ENCODE results near the gene EMSY. TPM values are rescaled to one million over a fixed set of nuclear protein-coding genes. Genes with fewer than 3 reads are reported as not detected.

Gene EMSY
- total and polyA plus RNA-seq, 2 of the 8 experiments (the other 6 are each of a cell fraction or from before 2014, with no cell fraction given), result 29.6 to 34.6 TPM

GRCh38 chr11:76453248-76453647, 8.4 kb downstream of the EMSY start:
- DNase-seq (ENCODE audit: low read depth in 1 of 2, low spot score in 2 of 2), result no peak
- Histone ChIP-seq H4K8ac (ENCODE audit: extremely low read depth, insufficient read depth, low read length) (no peak overlapping the region; the same call in 1 of the 2 replicates), H3K36me3 (ENCODE audit: control insufficient read depth in 2 of 4, insufficient read depth in 4 of 4, low read length in 3 of 4) (peaks cover 0 to 27% (median 3%) of the 10 kb centered on the region in 4 experiments; a peak in 3 of 8 replicates), H3K4me2 (ENCODE audit: insufficient read depth in 1 of 2, low read depth in 2 of 2, low read length in 2 of 2) (no peak overlapping the region), H3K4me3 (ENCODE audit: extremely low read depth in 1 of 4, insufficient read depth in 2 of 4, low read depth in 3 of 4, low read length in 4 of 4) (no peak overlapping the region), H3K23ac (ENCODE audit: insufficient read length) (no peak overlapping the region), H3K27ac (ENCODE audit: low read depth, low read length) (peak overlapping the region; percentile 33; the same call in 1 of the 2 replicates), H3K56ac (replicated peaks; ENCODE audit: insufficient read length, low read depth, low read length) (no peak overlapping the region), H2BK120ac (replicated peaks; ENCODE audit: low read depth, low read length) (no peak overlapping the region), H3K4ac (replicated peaks; ENCODE audit: insufficient read length, low read depth, low read length) (no peak overlapping the region), H3K4me1 (replicated peaks in 1 of 4; ENCODE audit: control insufficient read depth in 3 of 4, insufficient read depth in 4 of 4, low read length in 3 of 4) (peaks cover 2 to 31% (median 17%) of the 10 kb centered on the region in 4 experiments; a peak in 6 of 7 replicates), H3K27me3 (replicated peaks in 1 of 4; ENCODE audit: control insufficient read depth in 3 of 4, extremely low read depth in 1 of 4, insufficient read depth in 3 of 4, low read length in 3 of 4) (no peaks in the 10 kb centered on the region), H2BK12ac (ENCODE audit: low read depth, low read length) (peak overlapping the region; percentile 52; the same call in 1 of the 2 replicates), H4K91ac (replicated peaks; ENCODE audit: insufficient read length, low read length) (no peak overlapping the region), H3K79me2 (ENCODE audit: control insufficient read depth in 1 of 2, insufficient read depth in 2 of 2, low read length in 2 of 2) (peaks cover 0 to 60% of the 10 kb centered on the region in 2 experiments; a peak in 2 of 4 replicates), H3K14ac (ENCODE audit: insufficient read length) (no peak overlapping the region), H3K9ac (replicated peaks in 1 of 4; ENCODE audit: extremely low read depth in 1 of 4, low read depth in 3 of 4, low read length in 3 of 4) (no peak overlapping the region), H4K20me1 (replicated peaks in 1 of 2; ENCODE audit: control insufficient read depth in 1 of 2, insufficient read depth in 2 of 2, low read length in 2 of 2) (no peaks in the 10 kb centered on the region), H3K18ac (ENCODE audit: extremely low read depth, low read length) (no peak overlapping the region; the same call in 1 of the 2 replicates), H3K79me1 (ENCODE audit: low read depth, low read length) (no peaks in the 10 kb centered on the region), H2AK5ac (ENCODE audit: low read depth, low read length) (no peak overlapping the region), H3K23me2 (ENCODE audit: low read depth, low read length) (no peaks in the 10 kb centered on the region), H4K5ac (ENCODE audit: insufficient read length, low read depth, low read length) (peak overlapping the region; percentile 86), H2BK20ac (ENCODE audit: low read length) (0 out of 2 replicates have a peak overlapping the region, but pooled peaks have one; percentile 77), H2BK5ac (ENCODE audit: low read depth, low read length) (no peak overlapping the region), H3K9me3 (ENCODE audit: insufficient read depth in 2 of 2, low read depth in 1 of 2, low read length in 1 of 2) (no peaks in the 10 kb centered on the region), H2AFZ (ENCODE audit: low read length) (no peak overlapping the region), H2BK15ac (ENCODE audit: low read length) (no peak overlapping the region)
- ChIA-PET POLR2A (ENCODE audit: partially characterized antibody) (interaction anchor here (5.0 kb wide), 1 partner anchor 9 kb away, joined by 87 read pairs; the partner anchor contains the start of gene EMSY), CTCF (ENCODE audit: partially characterized antibody) (interaction anchor here (1.3 kb wide), 1 partner anchor 10 kb away, joined by 4 read pairs; no protein-coding TSS in a partner anchor)
- FAIRE-seq, result no peak
- WGBS, 2 experiments (ENCODE audit: extremely low coverage in 1 of 2, insufficient coverage in 1 of 2, insufficient read length in 1 of 2, insufficient replicate concordance in 2 of 2, low coverage in 1 of 2, low lambda C conversion rate in 2 of 2, missing lambda C conversion rate in 1 of 2), result 95% methylated on average over 6 of the region's 6 CpGs; no CpG with 5 or more reads in 1 of the 2 experiments
- TF ChIP-seq SP4 (IDR thresholded peaks at IDR 0.05; ENCODE audit: low read length) (no peak), USF2 (IDR thresholded peaks at IDR 0.05; ENCODE audit: low read length) (no peak), EGR1 (IDR thresholded peaks at IDR 0.05; ENCODE audit: borderline replicate concordance, low read depth, low read length) (no peak), CEBPB (IDR thresholded peaks at IDR 0.05; ENCODE audit: low read depth, low read length) (no peak), HDAC2 (IDR thresholded peaks at IDR 0.05; ENCODE audit: borderline replicate concordance in 1 of 2, low read depth in 2 of 2, low read length in 2 of 2) (no peak), CHD1 (IDR thresholded peaks at IDR 0.05; ENCODE audit: low read depth, low read length) (no peak), GTF2F1 (IDR thresholded peaks at IDR 0.05; ENCODE audit: borderline replicate concordance, low read depth, low read length) (no peak), YY1 (IDR thresholded peaks at IDR 0.05; ENCODE audit: low read depth, low read length) (no peak), E2F6 (IDR thresholded peaks at IDR 0.05) (no peak), SIRT6 (IDR thresholded peaks at IDR 0.05; ENCODE audit: low read length) (no peak), TBP (IDR thresholded peaks at IDR 0.05; ENCODE audit: low read depth, low read length) (no peak), SIX5 (IDR thresholded peaks at IDR 0.05; ENCODE audit: low read depth, low read length) (no peak)
